DLD1 (cell line): ENCODE results near the gene RANBP3.

Source experiments
- in situ Hi-C: cut with HindIII; loops from 2 replicates; pipeline ENCODE4 v1.10.0; 2017; ENCODE audit warnings: low sequenced_read_pairs

Gene RANBP3

DNA sequence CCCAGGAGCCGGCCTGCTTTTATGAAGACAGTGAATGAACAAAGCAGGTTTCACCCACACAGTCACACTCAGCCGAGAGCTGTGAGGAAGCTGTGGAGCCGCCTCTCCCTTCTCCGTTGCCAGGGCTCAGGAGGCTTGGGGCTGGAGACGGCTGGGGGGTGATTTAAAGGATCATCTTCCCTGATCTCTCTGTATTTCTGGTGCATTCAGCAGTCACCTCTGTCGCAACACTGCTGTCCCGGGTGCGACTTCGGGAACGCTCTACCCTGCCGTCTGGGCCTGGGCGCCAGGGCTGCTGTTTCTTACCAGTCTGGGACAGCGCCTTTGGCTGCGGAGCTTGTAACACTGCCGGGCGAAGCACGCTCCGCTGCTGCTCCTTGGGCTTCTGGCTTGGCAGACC lies 45.8 kb downstream of the RANBP3 start:
- in situ Hi-C loops: no loop called here

DNA sequence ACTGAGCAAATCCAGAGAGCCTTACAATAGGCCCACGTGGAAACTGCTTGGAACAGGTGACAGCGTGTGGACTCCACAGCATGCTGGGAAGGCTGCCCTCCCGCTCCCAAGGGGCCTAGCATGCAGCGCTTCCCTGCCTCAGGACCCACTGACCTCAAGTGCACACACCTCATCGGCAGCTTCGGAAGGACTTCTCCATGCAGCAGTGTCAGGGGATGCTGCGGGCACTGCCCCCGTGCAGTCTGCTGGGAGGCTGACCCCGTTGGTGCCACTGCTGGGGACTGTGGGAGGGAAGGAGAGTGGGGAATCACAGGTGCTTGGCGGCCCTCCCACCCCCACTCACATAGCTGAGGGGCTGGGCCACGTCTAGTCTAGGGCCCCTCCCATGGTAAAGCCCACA lies 46.7 kb downstream of the RANBP3 start:
- in situ Hi-C loops: no loop called here

DNA sequence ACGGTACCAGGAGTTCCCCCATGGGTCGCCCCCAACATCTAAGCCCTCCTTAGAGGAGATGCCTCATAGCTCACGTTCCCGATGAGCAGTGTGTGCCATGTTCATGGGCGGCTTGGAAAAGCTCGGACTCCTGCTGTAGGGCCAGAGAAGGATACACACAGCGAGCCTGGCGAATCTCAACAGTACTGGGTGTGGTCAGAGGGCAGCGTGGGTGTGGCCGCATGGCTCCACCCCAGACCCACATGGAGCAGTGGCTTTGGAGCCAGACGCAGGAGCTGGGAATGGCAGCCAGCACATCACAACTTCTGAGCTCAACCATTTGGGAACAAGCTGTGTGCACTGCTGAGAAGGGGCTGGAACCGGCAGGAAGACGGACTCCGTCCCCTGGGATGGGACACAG lies 48.3 kb downstream of the RANBP3 start:
- in situ Hi-C loops: no loop called here

DNA sequence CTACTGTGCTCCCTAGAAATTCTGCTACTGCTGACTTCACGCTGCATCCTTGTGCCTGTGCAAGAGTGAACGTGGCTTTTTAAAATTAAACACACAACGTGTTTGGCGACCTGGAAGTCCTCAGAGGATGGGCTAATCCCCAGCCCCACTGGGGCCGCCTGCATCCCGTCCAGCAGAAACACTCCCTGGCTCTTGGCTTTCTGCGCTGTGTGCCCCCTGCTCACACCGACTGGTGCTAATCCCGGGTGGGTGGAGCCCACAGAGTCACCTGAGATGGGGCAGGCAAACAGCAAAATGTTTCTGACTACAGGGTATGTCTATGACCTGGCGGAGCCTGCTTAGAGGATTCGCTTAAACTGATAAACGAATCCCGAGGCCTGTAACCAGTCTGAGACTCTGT lies 48.8 kb downstream of the RANBP3 start:
- in situ Hi-C loops: no loop called here

DNA sequence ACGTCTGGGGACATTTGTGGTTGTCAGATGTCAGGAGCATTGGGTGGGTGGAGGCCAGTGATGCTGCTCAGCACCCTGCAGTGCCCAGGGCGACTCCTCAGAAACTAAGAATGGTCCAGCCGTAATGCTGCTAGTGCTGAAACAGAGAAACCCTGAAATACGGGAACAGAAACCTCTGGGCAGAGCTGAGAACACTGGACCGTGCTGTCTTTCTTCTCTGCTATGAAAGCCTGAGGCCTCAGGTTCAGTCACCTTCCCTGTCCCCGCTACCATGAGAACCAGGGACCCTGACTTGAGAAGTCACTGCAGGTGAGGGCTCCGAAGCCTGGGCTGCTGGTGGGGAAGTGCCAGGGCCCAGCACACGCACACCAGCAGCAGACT lies 50.5 kb downstream of the RANBP3 start:
- in situ Hi-C loops: no loop called here

DNA sequence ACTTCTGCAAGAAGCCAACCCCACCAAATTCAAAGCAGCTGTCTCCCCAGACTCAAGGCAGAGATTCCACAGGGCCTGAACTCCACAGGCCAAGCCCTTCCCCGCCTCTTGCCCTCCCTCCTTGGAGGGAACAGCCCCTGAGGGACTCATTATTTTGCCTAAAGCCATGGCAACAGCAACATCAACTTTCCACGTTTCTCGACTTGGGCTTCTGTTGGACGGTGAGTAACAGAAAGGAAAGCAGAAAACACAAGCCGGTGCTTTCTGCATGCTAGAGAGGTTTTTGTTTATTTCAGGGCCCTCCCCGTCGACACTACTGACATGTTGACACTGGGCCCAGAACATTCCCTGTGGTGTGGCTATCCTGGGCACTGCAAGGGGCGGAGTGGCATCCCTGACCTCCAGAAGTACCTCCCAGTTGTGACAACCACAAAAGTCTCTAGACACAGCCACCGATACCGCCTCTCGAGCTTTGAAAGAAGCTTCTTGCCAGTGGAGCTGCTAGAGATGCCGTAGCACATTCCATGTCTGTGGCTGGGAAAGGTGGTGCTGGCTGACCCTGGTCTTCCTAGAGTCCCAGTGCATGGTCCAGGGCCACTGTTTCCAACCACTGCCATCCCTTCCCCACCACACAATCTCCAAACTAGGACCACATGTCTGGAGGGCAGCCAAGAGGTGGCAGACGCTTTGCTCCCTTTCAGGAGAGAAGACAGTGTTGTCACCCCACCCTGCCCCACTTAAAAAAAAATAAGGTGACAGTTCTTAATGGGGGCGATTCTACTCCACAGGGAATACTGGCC lies 51.1 kb downstream of the RANBP3 start:
- in situ Hi-C loops: no loop called here

DNA sequence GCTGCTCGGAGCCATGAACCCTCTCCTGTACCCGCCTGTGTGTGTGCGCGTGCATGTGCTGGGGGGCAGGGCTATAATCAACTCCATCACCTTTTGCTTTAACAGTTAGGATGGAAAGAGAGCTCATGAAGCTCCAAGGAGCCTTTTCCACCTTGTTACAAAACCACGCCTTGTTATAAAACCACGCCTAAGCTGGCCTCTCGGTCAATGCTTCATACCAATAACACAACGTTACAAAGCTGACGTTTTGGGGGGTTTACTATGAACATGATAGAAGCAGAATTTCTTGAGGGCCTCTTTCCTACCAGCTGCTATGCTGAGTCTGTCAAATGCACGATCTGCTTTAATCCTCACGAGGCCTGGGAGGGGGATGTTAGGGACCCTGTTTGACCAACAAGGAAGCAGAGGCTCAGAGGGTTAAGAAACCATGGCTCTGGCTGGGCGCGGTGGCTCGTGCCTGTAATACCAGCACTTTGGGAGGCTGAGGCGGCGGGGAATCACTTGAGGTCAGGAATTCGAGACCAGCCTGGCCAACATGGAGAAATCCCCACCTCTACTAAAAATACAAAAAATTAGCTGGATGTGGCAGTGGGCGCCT lies 52.0 kb downstream of the RANBP3 start:
- in situ Hi-C loops: no loop called here

DNA sequence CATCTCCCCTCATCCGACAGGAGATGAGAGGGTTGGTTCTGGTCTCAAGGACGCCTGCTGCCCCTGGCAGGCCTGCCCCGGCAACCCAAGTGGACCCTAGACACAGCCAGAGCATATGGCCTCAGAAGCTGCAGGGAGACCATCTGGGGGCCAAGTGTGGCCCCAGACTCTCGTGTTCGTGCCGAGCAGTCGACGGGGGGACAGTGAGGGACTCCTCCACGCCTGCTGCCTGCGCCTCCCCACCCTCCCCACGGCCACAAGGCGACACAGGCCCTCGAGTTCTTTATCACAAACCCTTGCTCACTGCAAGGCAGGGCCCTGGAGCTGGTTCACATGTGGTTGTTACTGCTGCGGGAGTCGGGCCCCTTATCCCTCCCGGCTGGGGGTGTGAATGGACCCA lies 54.6 kb downstream of the RANBP3 start:
- in situ Hi-C loops: no loop called here

DNA sequence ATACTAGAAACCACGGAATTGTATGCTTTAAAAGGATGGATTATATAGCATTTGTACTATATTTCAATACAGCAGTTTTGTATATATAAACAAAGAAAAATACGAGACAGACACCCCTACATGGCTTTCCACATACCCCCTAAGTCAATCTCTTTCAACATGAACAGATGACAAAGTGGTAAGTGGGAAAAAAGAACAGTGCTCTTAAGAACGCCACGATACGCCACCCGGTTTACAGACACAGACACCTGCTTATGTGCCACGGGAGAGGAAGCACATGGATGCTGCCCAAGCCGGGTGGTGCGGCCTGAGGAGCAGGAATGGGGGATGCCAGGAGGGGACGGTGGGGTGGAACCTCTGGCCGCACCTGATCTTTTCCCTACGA lies 55.8 kb downstream of the RANBP3 start:
- in situ Hi-C loops: no loop called here

DNA sequence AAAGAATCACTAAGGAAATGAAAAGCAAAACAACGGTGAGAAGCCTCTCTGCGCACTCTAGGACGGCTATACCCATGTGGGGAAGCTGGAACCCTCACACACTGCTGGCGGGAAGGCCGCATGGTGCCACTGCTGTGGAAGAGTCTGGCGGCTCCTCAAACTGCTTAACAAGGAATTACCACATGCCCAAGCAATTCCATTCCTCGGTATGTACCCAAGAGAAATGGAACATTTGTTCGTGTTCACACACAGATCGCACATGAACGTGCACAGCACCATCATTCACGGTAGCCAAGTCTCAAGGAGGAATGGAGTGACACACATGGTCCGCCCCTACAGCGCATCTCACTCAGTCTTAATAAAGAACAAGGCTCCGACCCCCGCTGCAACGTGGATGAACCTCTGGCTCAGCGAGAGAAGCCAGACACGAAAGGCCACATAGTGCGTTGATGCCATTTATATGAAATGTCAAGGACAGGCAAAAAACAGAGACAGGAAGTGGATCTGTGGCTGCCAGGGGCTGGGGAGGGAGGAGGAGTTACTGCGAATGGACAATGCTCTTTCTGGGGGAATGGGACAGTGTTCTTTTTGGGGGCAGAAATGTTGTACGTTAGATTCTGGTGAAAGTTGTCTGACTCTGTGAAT lies 56.3 kb downstream of the RANBP3 start:
- in situ Hi-C loops: no loop called here

DNA sequence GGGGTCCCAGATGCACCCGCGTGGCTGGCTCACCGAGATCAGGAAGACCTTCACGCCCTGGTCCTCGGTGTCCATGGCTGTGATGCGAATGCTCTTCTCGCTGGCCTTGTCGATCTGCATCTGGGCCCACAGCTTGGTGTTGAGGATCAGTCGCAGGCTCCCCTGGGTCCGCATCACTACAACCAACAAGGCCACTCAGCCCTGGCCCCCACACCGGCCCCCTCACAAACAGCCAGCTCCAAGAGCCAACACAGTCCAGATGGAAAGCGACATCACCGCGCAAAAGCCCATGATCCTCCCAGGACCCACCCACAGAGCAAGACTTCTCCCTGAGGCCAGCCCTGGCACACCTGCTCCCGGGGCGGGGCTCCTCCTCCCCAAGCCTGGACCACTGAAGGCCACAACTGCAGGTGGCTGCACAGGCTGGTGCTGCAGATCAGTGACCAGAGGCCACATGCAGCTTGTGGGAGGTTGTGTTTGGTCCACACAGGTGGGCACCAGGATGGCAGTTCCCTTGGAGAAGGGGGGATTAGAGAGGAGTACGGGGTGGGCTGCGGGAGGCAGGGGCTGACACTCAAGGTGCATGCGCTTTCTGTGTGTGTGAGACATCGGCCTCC lies 59.4 kb downstream of the RANBP3 start:
- in situ Hi-C loops: no loop called here

DNA sequence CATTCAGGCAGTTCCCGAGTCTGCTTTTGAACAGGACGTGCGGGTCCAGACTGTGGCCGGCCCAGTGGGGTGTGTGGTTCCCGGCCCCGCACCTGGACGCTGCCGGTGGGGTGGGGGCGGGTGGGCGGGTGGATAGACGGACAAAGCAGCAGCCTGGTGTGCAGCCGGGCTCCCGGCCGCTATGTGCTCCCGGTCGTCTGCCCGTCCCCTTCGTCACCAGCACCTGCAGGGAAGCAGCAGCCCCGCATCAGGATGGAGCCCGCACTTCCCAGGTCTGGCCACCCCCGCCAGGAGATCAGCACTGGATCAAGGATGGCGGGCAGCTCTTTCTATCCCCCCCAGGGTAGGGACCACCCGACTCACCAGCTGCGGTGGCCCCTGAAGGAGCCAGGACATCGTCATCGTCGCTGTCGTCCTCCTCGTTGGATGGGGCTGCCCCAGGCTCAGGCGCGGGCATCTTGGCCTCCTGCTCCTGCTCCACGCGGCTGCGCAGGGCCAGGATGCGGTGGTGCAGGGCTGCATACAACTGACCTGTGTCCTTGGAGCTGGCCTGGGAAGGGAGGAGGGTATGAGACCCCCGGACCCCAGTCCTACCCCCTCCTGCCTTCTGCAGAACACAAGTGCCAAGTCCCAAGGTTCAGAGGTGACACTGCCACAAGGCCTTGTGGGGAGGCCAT lies 60.4 kb downstream of the RANBP3 start:
- in situ Hi-C loops: no loop called here

DNA sequence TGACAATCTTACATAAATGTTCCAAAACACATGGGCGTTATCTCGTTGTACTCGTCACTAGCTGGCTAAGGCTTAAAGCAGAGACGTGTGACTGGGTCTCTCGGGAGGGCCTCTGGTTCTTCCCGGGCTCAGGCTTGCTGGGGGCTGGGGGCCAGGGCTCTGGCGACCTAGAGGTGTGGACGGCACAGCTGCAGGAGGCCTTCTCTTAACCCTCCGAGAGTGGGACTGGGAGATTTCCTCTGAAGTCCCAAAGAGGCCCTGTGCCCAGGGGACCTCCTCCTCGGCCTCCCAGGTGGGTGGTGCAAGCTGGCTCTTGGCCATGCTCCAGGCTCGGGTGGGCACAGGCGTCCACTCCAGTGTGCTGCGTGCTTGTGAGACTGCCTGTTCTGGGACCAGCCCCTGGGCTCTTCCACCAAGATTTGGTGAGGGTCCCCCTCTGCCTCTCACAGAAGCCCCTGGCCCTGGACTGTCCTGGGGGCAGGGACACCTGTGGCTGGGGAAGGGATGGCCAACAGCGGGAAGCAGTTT lies 61.7 kb downstream of the RANBP3 start:
- in situ Hi-C loops: no loop called here

DNA sequence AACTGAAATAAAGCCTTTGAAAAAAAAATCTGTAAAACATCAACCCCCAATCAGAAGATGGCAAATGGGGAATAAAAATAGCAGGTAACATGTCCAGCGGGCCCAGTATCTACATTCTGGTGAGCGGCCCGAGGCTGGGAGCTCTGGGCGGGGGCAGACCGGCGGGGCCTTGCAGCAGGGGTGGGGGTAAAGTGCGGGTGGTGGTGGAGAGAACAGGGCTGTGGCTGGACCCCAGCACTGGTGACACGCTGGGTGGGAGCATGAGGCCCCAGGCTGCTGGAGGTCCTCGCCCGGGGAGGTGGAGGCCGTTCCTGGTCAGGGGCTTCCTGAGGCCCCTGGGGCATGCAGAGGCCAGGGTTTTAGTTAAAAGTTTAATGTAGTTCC lies 62.2 kb downstream of the RANBP3 start:
- in situ Hi-C loops: no loop called here

DNA sequence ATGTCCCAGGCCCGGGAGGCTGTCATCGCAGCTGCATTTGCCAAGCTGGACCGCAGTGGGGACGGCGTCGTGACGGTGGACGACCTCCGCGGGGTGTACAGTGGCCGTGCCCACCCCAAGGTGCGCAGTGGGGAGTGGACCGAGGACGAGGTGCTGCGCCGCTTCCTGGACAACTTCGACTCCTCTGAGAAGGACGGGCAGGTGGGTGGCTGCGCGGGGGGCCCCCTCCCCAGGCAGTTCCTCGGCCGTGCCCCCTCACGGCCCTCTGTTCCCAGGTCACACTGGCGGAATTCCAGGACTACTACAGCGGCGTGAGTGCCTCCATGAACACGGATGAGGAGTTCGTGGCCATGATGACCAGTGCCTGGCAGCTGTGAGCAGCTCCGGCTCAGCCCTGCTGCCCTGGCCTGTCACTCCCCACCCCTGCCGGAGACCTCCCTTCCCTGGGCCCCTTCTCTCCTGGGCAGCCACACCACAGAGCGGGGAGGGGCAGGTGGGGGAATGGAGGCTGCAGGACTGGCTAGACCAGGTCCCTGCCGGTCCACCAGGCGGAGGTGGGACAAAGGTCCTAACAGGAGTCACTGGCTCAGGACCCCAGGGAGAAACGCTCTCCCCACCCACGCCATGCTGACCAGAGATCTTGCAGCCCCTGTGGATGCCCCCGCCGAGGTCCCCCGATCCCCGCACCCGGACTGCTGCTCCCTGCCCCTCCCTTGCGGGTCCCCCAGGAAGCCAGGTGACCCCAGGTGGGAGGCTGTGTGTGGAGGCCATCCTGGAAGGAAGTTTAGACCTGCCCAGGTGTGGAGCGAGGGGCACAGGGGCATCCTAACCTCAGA lies 62.8 kb downstream of the RANBP3 start:
- in situ Hi-C loops: no loop called here

DNA sequence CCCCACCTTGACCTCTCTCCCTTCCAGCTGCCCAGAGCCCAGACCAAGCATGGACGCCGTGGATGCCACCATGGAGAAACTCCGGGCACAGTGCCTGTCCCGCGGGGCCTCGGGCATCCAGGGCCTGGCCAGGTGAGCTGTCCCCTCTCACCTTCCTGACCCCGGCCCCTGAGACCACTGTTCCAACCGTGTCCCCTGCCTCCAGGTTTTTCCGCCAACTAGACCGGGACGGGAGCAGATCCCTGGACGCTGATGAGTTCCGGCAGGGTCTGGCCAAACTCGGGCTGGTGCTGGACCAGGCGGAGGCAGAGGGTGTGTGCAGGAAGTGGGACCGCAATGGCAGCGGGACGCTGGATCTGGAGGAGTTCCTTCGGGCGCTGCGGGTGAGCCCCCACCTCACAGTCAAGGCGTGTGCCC lies 63.6 kb downstream of the RANBP3 start:
- in situ Hi-C loops: no loop called here

DNA sequence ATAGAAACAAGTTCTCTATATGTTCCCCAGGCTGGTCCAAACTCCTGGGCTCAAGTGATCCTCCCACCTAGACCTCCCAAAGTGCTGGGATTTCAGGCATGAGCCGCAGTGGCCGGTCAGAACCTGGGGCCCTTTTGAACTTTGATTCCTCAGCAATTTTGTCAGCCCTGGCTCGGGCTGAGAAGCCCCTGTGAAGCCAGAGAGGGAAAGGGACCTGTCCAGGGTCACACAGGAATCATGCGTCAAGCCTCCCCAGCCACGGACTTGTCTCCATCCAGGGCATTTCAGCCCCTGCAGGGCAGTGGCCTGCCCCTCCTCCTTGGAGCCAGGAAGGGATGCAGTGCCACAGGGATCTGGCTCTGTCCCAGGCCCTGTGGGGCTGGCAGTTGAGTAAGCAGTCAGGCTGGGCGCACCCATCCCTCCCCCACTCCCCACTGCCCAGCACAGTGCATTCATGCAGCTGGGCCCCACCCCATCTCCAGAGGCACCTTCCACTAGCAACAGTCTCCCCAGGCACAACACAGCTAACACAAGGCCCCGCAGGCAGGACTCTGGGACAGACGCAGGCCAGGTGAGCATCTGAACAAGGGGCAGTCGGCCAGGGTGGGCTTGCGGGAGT lies 64.1 kb downstream of the RANBP3 start, which contains the start of gene CAPS:
Gene CAPS, plus strand, starts transcription at position 516 of the 619 bp plus-strand sequence. CDS start 153 bp downstream, outside the sequence.
- in situ Hi-C loops: no loop called here

DNA sequence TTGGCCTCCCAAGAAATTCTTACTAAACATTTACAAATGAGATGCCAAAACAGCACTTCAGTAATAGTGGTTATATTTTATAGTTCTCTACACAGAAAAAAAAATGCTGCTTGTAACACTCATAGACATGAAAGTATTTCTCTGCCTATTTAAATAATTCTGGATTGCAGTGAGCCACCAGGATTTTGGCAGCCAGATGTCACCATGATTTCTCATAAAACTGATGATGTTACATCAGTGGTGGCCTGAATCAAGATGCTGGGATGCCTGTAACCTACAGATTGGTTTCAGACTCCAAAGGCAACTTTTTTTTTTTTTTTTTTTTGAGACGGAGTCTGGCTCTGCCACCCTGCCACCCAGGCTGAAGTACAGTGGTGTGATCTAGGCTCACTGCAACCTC lies 66.6 kb downstream of the RANBP3 start:
- in situ Hi-C loops: no loop called here

DNA sequence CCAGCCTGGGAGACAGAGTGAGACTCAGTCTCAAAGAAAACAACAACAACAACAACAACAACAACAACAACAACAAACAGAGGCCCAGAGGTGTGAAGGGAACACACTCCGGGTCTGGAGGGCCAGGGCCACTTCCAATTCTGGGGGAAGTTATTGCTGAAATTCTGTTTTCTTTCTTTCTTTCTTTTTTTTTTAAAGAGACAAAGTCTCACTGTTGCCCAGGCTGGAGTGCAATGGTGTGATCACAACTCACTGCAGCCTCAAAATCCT lies 67.4 kb downstream of the RANBP3 start:
- in situ Hi-C loops: no loop called here
